NCI-H82 treated with DMSO at 0.1 percent for 48 hours (cell line): Measurements from ENCODE around the gene JAKMIP3.
"Not testable (repeated sequence)": the region's sequence is repeated elsewhere in the genome, so short reads cannot be mapped to it uniquely, and the experiment has no call there.

Experiments used
- DNase-seq: peaks from one replicate; lab custom pipeline; 2025; ENCODE audit not compliant: unreplicated experiment; lab: John Stamatoyannopoulos, UW

JAKMIP3 gene

GRCh38 chr10:132064082-132064755 is 1.5 kb upstream of the JAKMIP3 start:
- no peak for DNase-seq

- DNase-seq: no peak
Observed at GRCh38 chr10:132064771-132065437, 842 bp upstream of the JAKMIP3 start.

GRCh38 chr10:132066186-132066585 is 440 bp downstream of the JAKMIP3 start:
- DNase-seq: no peak

GRCh38 chr10:132066812-132067211 is 1.1 kb downstream of the JAKMIP3 start:
- no peak for DNase-seq

GRCh38 chr10:132068431-132069121 is 2.8 kb downstream of the JAKMIP3 start:
- no peak for DNase-seq

- no peak for DNase-seq
Observed at GRCh38 chr10:132069122-132069848, 3.5 kb downstream of the JAKMIP3 start.

GRCh38 chr10:132069849-132070182 is 4.1 kb downstream of the JAKMIP3 start:
- no peak for DNase-seq

- DNase-seq: no peak
Observed at GRCh38 chr10:132070724-132071123, 5.0 kb downstream of the JAKMIP3 start.

- DNase-seq: no peak
Observed at GRCh38 chr10:132071667-132072066, 5.9 kb downstream of the JAKMIP3 start.

- no peak for DNase-seq
Observed at GRCh38 chr10:132075909-132076577, 10.3 kb downstream of the JAKMIP3 start.

GRCh38 chr10:132076578-132077081 is 10.9 kb downstream of the JAKMIP3 start:
- DNase-seq: no peak

- DNase-seq: no peak
Observed at GRCh38 chr10:132077091-132077490, 11.3 kb downstream of the JAKMIP3 start.

GRCh38 chr10:132078746-132079345 is 13.1 kb downstream of the JAKMIP3 start:
- no peak for DNase-seq

GRCh38 chr10:132084384-132084783 is 18.6 kb downstream of the JAKMIP3 start:
- not testable (repeated sequence) for DNase-seq

GRCh38 chr10:132093236-132093635 is 27.5 kb downstream of the JAKMIP3 start:
- not testable (repeated sequence) for DNase-seq

GRCh38 chr10:132094581-132095234 is 29.0 kb downstream of the JAKMIP3 start:
- no peak for DNase-seq

- no peak for DNase-seq
Observed at GRCh38 chr10:132095403-132096113, 29.8 kb downstream of the JAKMIP3 start.

GRCh38 chr10:132096223-132096622 is 30.5 kb downstream of the JAKMIP3 start:
- DNase-seq: no peak

- DNase-seq: no peak
Observed at GRCh38 chr10:132096863-132097478, 31.2 kb downstream of the JAKMIP3 start.
